KG1 (cell line): ENCODE measurements around the gene IRF2.

Experiments
- DNase-seq: peaks from one replicate; lab custom pipeline; 2025; lab: John Stamatoyannopoulos, UW

Gene IRF2

DNA sequence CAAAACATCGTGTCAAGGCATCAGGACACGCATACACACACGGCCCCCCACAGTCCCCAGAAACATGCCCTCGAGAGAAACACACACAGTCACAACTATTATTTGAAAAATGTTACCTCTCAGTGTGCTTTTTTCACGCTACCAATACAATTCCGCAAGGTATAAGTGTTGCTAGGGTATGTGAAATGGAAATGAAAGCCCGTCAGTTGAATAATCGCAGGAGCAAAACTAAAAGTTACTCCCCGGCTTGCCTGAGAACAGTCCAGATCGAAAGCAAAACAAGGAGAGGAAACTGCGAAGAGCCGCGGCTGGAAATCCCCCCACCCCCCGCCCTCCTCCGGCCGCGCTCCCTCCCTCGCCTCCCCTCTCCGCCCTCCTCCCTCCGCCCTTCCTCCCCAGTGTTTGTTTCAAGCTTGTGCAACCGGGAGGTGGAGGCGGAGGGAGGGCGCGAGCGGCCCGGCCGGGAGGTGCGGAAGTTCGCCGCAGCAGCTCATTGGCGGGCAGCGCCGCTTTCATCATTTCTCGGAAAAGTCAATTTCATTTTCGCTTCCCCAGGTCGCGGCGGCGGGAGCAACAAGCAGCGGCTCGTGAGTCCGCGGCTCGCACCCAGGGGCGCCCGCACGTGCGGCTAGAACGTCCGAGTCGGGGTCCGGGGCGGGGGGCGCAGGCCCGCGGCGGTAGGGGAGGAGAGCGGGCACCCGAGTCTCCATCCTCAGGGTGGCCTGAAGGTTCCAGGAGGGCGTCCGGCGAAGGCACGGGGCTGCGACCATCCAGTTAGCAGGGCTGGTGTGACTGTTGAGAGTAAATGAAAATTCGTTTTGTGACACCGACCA is at the start of gene IRF2:
TSS of gene IRF2 (minus strand) at position 288 of the 833 bp plus-strand sequence. CDS start 45,486 bp downstream, outside the sequence.
- peak; percentile 62 for DNase-seq

DNA sequence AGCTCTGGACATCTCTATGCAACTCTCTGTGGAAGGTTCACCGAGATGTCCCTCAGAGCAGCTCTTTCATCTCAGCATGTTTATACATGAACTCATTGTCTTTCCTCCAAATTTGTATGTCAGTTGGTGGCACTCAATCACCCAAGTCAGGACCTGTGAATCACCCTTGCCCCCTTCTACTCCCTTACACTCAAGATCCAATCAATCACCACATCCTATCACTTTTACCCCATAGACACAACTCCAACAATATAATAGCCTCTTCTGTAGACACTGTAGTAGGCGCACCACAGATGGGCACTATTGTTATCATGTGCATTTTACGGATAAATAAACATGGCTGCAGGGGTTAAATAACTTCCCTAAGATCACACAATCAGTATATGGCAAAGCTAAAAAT is 41.3 kb upstream of the IRF2 start:
- DNase-seq = no peak

DNA sequence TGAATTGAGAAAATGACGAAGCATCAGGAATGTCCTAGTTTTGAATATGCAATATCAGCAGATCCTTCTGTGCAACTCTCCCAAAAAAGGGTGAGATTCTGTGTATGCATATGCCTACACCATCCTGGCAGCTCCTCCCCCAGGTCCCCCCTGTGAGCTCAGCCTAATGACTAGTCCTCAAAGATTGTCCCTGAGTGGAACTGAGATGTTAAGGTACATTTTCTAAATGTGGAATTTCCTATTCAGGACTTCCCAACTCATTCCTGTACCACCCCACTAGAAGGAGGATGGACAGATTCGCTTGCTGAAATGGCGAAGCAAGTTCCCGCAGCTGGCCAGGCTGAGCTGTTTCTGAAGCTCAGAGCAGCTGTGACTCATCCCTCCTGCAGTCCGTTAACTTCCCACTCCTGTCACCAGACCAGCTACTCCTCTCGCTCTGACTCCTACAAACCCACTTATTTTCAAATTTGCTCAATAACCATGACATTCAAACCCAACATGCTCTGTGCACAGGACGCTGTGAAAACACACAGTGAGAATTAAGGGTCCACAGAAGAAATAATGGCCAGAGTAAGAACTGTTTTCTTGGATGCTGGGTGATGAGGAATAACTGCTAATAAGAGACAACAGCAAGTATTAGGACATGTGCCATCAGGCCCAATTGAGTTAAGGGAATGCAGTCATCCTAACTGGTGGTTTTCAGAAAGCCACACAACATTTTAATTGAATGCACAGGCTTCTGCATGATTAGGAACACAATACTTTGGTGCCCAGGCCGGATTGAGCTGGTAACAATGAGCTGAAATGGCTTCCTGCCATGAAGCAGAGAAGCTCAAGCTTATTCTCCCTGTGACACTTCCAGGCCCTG is 40.0 kb upstream of the IRF2 start:
- DNase-seq = peak; percentile 14

- DNase-seq = no peak
Measured at GRCh38 chr4:184513802-184514120, 39.4 kb upstream of the IRF2 start.

DNA sequence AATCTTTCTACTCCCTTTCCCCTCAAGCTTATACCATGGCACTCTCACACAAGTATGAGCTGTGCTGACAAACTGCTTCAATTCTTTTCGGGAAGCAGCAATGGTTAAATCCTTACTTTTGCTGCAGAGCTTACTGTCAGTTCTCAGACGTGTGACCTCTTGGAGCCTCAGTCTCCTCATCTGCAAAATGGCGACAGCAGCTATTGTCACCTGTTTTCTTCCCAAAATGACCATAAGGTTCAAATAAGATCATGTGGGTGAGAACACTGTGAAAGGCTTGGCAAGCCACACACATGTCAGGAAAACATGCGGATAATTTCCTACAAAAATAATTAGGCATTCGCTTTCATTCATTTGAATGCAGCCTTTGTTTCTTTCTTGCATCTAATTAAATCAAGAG is 36.8 kb upstream of the IRF2 start:
- no peak for DNase-seq

- no peak for DNase-seq
Measured at GRCh38 chr4:184510401-184510800, 36.1 kb upstream of the IRF2 start.

DNA sequence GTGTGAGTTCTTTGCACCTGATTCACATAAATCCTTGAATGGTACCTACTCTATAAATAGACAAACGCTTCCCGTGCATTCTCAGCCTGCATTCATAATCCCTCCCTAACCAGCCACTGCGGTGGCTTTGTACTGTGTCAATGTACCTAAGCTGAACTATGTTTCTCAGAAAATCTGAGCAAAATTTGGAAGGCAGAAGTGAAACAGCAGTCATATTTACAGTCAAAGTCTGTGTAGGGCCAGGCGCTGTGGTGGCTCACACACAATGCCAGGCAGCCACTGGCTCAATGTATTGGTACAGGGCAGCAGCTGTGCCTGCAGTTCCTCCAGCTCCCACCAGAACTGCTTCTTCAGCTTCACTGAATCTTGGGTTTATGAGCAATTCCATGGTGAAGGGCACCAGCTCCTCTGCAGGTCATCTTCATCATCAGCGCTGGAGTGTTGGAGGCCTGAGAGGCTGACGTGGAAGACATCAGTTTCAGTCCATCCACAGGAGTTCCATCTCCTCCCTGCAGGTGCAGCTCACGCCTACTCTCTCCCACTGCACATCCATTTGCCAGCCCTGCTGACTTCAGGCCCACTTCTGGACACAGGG is 32.3 kb upstream of the IRF2 start:
- peak; percentile 1 for DNase-seq

DNA sequence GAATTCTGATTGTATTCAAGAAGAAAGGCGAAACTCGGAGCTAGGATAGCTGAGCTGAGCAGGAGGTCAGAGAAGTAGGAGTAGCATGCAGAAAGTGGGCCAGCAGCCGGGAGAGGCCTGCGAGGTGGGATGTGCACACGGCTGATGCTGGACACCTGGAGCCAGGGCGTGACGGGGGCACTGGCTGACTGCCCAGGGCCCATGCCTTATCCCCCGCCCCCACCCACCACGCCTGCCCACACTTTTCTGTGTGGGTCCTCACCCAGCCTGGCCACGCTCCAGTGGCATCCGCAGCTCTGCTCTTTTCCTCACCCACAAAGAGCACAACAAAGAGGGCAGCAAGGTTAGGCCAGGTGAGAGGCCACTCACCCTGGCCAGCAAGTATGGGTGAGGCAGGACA is 30.0 kb upstream of the IRF2 start:
- DNase-seq = no peak

DNA sequence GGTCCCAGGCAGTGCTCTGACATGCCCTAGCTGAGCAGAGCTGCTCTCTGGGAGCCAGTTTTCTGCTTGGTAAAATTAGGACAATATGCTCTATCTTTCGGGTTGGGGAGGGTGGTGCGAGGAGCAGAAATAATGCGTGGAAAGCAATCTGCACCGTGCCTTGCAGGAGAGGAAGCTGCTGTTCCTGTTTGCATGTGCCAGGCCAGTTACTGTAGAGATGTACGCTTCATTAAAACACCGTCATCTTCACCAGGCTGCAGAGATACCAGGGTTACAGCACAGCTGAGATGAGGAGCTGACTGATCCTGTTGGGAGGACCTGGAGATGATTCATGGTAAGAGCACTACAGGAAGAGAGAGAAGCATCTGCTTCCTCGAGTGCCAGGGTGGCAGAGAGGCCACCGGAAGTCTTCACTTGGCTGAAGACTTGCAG is 29.5 kb upstream of the IRF2 start:
- no peak for DNase-seq

GRCh38 chr4:184500748-184501589 is 26.6 kb upstream of the IRF2 start:
- DNase-seq = no peak

DNA sequence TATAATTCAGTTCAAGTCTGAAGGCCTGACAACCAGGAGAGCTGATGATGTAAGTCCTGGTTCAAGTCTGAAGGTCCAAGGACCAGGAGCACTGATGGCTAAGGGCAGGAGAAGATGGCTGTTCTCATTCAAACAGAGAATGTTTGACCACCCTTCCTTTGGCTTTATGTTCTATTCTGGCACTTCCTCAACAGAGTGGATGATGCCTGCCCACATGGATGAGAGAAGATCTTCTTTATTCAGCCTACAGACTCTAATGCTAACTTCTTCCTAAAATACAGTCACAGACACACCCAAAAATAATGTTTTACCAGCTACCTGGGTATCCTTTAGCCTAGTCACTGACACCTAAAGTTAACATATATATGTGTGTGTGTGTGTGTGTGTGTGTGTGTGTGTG is 25.6 kb upstream of the IRF2 start:
- DNase-seq = no peak

GRCh38 chr4:184498598-184498997 is 24.2 kb upstream of the IRF2 start:
- no peak for DNase-seq

DNA sequence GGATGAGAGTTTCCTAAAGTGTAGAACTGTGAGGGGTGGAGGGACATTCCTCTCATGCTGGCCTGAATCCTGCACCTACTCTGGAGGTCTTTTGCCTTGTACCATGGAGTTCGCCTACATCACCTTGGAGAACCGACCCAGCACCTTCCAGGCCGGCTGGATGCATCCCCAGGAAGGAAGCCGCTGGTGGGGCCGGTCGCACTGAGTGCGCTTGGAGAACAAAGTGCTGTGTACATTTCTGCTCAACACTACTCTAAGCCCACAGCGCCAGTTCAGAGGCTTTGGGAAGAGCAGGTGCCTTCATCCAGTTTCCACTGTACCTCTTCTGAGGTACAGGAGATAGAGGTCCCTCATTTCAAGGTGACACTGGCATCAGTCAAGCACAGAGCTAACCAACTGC is 15.4 kb upstream of the IRF2 start:
- no peak for DNase-seq

DNA sequence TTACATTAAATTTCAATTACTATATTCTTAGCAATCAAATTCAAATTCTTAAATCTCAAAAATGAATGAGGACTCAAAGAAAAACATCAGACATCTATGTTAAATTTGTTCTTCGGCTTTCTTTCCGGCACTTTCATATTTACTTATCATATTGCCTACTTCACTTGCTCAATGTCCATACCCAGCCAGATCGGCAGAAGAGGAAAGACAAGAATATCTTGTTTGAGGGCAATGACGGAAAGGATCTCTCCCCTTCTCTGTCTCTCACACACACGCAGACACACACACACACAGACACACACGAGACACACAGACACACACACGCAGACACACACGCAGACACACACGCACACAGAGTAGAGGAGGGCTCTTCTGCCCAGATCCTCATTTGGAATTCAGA is 13.2 kb upstream of the IRF2 start:
- DNase-seq = no peak

DNA sequence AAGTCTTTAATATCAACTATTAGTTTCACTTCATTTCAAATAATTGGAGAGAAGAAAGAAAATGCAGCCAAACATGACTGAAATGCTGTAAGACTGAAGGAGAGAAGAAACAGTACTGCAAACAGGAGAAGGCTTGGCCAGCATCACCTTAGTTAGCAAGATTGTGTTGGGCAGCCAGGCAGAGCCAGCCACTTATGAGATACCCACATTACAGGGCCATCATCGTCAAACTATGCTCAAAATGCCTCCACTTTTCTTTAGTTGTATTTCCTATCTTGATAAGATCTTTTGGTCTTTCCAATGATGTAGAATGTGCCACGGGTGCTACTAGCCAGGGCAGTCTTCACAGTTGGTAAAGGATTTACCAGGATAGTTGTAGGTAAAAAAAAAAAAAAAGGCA is 10.9 kb upstream of the IRF2 start:
- DNase-seq = no peak

DNA sequence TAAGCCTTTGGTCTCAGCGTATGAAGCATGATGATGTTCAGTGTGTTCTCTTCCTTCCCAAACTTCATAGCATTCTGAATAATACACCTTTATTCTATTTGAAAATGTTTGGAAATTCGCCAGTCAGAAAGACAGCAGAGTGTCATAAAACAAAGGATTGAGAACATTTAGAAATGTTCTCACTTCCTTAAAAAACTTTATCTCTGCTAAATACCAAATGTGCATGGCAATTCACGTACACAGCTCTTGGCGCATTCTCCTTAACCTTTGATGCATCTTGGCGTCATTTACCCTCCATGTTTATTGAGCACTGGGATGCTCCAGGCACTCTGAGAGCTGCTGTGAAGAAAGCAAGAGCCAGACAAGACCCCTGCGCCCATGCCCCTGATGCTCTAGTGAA is 7.2 kb upstream of the IRF2 start:
- no peak for DNase-seq

GRCh38 chr4:184479516-184479950 is 5.2 kb upstream of the IRF2 start:
- no peak for DNase-seq

- DNase-seq = no peak
Measured at GRCh38 chr4:184477201-184477999, 3.0 kb upstream of the IRF2 start.

DNA sequence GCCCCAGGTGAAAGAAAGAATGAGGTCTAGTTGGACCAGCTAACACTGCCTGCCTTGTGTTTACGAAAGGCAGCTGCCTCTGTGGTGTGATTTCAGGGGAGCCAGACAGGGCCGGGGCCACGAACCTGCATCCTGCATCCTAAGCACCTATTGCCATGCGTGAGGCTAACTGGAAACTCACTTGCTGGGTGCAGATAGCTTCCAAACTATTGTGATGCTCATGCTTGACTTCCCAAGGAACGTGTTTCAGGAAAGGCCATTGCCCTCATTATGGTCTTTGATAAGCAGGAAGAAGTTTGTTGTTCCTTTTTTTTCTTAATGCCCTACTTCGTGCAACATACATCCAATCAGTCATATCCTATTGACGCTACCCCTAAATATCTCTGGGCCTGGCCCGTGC is 2.3 kb upstream of the IRF2 start:
- DNase-seq = no peak

DNA sequence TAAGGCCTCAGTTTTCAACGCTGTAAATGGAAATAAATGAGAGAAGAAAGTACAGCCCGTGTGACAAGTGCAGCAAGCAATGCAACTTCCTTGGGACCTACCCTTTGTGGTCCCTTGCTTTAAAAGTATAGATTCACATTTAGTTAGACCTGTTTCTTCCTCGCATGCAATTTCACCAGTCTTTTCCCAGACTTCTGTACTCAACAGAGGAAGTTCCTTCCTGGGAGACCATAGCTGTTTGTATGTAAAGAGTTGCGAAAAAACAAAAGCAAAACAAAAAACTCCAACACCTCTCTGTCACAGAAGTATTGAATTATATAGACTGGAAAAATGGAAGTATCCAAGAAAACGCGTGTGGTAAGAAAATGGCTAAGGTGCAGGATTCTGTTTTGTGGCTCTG is 1.1 kb upstream of the IRF2 start:
- DNase-seq = no peak

DNA sequence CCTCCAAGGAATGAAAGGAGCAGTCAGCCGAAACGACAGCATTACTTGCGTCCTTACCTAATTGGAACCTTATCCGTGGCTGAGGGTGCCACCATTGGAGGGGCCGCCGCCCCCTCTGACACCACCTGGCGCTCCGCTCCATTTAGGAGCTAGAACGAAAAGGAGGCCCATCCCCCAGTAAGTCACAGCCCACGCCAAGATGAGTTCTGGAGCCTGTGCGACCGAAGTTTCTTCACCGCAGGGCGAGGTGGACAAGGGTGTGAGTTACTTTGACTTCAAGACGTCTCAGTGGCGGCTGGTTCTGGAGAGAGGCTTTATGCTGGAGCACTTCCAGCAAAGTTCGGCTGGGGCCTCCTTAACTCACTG is 729 bp upstream of the IRF2 start:
- DNase-seq = no peak
